NCI-H524 treated with DMSO at 0.1 percent for 48 hours (cell line): ENCODE data around the gene NANOS3.
A peak's percentile ranks its signal among the peaks of the same experiment; 100 is the strongest.

Experiments used
- DNase-seq: peaks from one replicate; lab custom pipeline; 2025; lab: John Stamatoyannopoulos, UW

NANOS3 gene

DNA sequence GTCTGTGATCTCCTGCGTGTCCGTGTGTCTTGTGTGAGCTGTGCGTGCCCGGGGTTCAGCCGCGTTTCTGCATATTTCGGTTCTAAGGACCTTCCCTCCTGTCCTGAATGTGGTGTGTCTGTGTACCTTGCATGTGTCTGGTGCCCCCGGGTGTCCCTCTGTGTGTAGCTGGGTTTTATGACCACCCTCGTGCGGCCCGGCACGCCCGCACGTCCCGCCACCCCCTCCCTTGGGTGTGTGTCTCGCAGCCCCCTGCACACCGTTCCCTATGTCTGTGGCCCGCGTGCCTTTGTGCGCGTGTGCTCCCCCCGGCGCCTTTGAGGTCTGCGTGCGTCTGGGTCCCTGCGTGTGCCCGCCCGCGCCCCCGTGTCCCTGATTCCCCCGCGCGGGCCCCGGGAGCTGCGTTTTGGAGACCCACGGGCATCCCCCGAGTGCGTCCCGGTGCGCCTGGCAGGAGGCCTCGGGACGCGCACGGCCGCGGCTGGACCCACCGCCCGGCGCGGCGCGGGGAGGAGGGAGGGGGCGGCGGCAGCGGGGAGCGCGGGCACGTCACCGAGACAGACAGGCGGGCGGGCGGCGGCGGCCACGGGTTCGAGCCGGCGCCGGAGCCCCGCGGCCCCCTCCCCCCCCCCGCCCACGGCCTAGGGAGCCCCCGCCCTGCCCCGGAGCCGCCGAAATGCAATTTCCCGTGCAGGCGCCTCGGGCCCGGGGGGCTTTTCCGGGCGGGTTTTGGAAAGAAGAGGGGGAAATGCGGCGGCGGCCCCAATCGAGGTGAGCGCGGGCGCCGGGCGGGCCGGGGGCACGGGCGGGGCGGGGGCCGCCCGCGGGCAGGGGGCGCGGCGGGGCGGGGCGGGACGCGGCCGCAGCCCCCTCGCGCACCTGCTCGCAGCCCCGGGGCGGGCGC, 12.0 kb upstream of the NANOS3 start:
- DNase-seq: no peak

DNA sequence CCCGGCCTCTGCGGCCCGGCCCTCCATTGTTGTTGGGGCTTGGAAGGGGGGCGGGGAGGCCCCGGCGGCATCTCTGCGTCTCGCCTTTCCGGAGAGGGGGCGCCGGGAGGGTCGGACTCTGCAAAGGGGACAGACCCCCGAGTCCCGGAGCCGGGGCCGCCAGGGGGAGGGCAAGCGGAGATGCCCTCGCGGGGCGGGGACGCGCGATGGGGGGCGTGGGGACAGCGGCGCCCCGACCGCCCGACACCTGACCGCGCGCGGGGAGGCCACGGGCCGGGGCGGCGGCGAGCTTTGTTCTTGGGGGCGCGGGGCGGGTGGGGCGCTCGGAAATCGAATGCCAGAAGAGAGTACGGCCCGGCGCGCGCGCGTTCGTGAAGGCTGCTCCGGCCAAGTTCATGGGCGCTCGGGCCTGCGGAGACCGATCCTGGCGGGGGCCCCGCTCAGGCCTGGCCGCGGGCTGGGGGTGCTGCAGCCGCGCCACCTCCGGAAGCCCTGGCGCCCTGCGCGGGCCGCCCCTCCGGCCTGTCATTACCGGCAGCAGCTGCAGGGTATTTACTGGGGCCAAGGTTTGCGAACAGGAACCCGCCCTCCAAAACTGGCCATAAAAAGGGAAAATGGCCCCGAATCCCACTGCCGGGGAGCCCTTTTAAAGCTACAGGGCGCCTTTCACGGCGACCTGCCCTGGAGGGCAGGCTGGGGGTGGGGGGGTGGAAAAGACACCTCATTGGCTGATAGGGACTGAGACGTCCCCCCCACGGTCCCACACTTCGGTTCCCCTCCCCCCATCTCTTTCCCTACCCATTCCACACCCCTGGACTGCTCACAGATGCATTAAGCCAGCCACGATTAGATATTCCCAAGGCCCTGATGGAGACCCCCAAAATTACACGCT, 11.1 kb upstream of the NANOS3 start:
- DNase-seq: no peak

DNA sequence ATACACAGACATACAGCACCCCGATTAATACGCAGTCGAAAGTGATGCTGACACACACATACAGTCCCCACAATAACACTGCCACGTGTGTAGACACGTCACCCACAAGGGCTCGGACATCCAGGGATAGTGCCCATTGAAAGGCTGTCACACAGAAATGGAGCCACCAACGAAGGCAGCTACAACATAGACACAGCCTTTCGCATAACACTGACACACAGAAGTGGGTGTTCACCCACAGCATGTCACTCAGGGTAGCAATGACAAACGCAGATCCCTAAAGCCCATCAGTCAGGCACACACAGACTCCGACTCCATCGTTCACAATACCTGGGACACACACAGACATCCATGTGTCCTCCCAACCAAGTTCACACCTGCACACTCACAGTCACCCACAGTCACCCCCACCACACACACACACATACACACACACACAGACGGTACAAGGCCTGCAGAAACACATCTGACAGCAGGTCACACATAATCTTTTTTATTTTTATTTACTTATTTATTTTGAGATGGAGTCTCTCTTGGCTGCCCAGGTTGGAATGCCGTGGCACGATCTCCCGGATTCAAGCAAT, 10.4 kb upstream of the NANOS3 start:
- no peak for DNase-seq

DNA sequence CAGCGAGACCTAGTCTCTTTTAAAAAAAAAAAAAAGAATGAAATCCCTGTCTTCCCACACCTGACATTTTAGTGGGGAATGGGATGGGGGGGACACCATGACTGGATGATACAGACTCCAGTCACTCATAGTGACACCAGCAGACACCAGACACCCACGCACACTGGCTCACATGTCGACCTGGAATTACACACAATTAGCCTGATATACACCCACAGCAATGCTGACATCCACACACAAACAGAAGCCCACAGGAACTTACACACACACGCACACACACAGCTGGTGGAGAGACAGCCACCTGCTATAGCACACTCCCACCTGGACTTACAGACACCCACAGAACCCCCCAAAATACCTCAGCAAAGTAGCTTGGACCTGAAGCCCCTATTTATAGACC, 8.3 kb upstream of the NANOS3 start:
- DNase-seq: no peak

DNA sequence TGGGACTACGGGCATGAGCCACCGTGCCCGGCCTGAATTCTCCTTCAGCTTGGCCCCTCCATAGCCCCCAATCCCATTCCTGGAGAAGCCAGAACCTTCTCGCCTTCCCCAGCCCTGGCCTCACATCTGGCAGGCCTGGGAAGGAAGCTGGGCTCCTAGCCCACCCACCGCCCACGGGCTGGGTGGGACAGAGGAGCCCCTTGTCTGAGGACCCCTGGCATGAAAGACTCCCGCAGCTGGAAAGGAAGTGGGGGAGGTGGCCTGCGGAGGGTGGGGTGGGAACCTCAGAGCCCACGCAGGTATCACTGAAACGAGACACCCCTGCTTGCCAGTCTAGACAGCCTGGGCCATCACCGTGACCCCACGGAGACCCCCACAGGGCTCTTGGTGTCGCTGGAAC, 7.7 kb upstream of the NANOS3 start:
- DNase-seq: no peak

DNA sequence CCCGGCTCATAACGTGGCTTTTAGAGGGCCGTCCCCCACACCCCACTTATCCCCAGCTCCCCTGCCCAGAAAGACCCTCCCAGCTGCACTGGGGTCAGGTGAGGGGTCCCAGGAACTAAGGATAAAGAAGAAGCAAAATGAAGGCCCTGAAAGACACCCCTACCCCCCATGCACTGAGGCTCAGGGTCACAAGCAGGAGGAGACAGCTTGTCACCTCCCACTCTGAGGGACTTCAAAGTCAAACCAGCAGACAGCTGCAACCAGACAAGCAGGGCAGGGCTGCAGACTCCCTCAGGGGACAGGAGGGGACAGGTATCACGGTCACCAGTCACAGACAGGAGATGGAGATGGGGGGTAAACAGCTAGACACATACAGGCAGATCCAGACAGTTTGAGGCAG, 6.1 kb upstream of the NANOS3 start:
- DNase-seq: no peak

DNA sequence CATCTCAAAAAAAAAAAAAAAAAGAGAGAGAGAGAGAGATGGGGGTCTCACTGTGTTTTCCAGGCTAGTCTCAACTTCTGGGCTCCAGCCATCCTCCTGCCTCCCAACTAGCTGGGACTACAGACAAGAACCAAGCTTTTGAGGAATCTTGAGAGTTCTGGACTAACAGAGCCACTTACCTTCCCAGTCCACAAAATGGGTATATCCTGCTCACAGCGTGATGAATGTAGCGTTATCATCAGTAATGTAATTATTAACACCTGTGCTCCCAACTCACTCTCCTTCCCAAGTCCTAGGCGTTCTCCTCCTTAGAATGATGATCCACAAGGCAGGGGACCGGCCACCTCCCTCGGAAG, 4.6 kb upstream of the NANOS3 start:
- no peak for DNase-seq

DNA sequence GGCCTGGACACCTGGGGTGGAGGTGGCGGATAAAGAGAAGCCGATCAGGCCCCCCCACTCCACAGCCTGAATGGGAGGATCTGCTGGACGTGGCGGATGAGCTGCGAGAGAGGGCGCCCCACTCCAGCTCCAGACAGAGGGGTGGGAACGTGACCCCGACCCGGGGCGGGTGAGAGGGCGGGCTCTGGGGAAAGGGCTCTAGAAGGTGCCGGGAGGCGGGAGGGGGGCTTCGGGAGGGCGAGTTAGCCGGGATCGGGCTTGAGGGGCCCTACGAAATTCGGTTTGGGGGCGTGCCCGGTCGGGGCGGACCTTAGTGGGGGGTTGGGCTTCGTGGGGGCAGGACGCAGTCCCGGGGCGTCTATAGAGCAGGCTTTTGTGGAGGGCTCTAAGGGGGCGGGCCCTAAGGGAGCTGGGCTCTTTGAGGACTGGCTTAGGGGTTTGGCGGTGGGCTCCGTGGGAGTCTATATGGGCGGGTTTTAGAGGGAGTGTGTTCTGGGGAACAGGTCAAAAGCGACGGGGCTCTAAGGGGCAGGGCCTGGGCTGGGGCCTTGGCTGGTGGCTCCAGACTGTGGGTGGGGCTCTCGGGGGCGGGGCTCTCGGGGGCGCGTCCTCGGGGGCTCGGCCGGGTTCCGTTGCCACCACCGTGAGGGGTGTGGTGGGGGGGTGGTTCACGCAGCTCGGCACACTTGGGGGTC, 4.1 kb upstream of the NANOS3 start:
- DNase-seq: no peak

DNA sequence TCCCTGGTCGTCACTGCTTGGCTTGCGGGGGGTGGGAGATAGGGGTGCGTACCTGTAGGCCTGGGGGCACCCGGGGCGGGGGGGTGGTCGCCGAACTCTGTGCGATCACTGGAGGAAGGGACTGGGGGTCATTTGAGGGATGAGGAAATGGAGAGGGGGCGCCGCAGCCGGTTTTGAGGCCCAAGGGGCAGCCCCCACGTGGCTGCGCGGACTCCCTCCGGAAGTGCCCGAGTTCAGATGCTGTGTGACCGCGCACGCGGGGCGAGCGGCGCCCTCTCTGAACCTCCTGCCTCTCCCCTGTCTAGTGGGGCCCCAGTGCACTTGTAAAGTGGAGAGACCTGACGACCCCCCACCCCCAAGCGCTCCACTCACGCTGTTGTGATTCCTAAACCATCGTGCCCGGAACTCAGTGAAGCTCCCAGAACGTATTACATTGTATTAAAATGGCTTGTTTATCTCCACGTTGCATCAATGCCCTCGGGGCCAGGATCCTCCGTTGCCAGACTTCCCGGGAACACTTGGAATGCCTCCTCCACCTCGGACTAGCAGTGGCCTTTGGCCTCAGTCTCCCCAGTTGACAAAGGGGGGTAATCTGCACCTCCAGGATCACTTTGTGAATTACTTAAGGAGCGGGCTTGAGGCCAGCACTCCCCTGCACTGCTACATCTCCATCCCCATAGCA, 3.0 kb upstream of the NANOS3 start:
- DNase-seq: no peak

DNA sequence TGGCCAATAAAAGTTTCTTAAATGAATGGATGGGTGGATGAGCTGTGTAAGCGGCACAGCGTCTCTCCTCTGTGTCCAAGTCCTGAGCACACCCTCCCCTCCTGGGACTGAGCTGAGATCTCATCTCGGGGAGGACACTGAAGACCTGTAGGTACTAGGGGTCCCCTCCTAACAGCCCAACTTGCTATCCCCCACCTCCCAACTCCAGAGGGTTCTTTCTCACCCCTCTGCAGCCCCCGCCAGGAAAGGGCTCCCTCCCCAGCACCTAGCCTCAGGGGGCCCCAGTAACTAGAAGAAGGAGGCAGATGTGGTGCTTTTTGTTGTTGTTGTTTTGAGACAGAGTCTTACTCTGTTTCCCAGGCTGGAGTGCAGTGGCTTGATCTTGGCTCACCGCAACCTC, 1.1 kb upstream of the NANOS3 start:
- no peak for DNase-seq

DNA sequence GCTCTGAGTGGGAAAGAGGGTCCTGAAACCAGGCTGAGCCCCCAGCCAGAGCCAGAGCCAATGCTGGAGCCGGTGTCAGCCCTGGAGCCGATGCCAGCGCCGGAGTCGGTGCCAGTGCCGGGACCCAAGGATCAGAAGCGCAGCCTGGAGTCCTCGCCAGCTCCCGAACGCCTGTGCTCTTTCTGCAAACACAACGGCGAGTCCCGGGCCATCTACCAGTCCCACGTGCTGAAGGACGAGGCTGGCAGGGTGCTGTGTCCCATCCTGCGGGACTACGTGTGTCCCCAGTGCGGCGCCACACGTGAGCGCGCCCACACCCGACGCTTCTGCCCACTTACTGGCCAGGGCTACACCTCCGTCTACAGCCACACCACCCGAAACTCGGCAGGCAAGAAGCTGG, 369 bp downstream of the NANOS3 start:
- DNase-seq: no peak

DNA sequence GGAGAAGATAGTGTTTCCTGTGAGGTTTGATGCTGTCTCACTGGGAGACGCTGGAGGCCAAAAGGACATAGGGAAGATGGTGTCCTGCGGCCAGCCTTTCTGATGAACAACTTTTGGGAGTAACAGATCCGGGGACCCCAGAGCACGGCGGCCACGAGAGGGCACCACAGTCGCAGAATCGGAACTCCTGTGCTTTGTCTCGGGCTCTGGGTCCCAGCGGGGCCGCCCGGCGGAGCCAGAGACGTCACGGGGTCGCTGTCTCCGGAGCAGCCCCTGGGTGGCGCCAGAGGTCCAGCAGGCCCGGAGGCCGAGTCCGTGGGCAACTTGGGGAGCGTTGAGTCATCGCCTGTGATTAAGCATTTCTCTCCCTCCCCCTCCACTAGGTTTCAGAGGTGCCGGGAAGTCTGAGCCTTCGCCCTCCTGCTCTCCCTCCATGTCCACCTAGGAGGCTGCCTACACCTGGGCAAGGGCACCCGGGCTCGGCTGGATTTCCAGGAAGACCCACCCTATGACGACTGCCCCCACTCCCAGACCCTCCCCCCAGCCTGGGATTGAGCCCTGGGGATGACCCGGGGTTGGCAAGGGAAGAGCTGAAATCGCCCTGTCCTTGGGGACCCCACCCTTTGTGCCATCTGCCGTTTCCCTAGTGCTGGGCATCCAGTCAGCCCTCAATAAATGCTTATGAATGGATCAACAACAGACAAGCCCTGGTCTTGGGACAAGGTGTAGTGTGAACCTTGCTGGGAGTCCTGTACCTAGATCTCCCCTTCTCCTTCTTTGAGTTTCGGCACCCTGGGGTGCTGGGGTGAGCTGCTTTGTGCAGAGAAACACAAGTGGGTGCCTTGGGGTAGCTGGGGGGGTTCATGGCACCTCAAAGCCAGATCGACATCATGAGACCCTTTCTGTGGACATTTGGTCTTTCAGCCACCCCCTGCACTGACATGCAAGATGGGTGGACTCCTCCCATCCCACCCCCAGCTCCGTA, 3.4 kb downstream of the NANOS3 start:
- DNase-seq: peak; percentile 73

DNA sequence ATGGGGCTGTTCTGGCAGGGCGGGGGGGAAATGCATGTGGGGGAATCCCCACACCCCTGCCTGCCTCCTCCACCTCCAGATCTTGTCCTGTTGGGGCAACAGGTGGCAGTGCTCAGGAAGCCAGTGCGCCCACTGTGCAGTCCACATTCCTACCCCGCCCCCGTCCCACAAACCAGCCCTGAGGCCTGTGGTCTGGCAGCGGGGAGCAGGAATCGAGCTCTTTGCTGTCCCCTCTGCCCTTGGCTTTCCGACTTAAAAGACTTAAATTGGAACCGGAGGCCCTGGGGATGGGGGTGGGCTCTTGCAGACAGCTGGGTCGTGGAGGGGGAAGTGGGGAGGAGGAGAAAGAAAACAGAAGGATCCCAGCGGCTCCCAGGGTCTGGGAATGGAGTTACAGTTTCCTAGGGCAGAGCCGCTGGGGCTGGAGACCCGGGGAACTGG, 4.3 kb downstream of the NANOS3 start:
- no peak for DNase-seq

DNA sequence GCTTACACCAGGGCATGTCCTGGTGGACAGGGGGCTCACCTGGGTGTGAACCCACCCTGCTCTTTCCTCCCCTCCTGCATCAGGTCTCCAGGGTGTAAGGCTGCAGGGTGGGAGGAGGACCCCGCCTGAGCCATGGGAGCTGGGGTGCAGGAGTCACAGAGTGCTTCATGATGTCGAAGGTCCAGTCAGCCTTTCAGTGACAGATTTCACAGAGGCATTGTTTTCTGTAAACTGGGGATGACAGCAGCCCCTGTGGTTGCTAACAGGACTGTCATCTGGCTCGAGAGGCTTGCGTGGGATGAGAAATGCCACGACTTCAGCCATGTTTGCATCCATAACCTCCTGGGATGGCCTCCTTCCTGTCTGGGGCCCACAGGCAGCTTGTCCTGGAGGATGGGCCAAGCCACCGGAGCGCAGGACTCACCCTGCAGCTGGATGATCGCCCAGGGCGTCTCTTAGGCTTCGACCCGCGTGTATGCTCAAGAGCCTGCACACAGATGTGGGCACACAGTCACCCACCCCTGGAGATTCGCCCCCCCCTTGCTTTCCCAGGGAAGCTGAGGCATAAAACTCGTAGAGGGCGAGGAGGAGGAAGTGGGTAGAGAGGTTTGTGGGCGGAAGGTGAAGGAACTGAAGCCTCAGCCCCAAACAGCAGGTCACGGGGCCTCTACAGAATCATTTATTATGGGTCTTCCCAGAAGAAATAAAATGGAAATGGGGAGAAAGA, 4.9 kb downstream of the NANOS3 start:
- DNase-seq: no peak

DNA sequence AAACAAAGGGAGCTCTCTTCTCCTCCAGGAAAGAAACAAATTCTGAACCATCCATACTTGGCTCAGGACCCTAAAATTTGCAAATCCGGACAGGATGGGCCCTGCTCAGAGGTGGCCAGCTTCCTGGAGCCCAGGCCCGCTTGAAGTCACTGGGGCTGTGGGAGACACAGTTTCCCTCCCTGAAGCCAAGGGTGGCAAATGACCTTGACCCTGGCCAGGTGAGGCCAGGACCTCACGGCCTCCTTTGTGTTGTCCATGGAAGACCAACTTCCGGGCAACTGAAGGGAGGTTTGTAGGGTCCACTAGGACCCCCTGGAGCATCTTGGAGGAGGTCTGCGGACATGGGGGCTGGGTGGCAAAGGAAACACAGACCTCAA, 5.5 kb downstream of the NANOS3 start:
- no peak for DNase-seq

DNA sequence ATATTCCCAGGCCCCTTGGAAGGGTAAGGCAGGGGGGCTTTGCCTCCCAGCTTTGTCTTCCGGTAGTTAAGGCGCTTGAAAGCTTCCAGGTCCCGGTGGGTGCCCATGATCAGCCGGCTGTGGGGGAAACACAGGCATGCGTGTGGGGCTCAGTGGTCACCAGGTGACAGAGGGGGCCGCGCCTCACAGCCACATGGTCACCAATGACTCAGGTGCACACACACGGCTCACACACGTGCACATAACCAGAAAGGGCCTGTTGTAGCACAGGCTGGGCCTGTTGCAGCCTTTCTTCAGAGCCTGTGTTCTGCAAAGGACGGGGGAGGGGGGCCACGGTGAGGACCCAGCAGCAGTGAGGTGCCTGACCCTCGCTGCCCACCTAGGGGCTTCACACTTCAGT, 5.9 kb downstream of the NANOS3 start:
- DNase-seq: no peak

DNA sequence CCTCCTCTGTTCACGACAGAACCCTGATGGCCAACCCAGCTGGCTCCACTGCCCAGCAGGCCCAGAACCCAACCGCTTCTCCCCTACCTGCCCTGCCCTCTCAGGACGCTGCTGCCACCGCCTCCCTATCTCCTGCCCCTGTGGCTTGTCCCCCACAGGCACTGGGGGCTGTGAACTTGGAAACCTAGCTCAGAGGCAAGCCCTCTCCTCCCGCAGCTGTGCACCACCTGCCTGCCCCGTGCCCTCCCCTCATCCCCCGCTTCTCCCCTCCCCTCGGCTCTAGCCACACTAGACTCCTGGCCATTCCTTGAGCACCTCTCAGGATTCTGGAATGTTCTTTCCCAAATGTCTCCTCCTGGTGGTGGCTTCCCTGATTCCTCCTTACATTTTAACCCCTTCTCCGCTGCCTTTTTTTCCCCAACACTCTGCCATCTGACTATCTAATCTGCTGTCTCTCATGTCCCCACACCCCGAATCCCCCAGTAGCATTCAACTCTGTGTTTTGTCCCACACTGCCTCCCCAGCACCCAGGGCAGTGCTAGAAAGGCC, 6.7 kb downstream of the NANOS3 start:
- no peak for DNase-seq

DNA sequence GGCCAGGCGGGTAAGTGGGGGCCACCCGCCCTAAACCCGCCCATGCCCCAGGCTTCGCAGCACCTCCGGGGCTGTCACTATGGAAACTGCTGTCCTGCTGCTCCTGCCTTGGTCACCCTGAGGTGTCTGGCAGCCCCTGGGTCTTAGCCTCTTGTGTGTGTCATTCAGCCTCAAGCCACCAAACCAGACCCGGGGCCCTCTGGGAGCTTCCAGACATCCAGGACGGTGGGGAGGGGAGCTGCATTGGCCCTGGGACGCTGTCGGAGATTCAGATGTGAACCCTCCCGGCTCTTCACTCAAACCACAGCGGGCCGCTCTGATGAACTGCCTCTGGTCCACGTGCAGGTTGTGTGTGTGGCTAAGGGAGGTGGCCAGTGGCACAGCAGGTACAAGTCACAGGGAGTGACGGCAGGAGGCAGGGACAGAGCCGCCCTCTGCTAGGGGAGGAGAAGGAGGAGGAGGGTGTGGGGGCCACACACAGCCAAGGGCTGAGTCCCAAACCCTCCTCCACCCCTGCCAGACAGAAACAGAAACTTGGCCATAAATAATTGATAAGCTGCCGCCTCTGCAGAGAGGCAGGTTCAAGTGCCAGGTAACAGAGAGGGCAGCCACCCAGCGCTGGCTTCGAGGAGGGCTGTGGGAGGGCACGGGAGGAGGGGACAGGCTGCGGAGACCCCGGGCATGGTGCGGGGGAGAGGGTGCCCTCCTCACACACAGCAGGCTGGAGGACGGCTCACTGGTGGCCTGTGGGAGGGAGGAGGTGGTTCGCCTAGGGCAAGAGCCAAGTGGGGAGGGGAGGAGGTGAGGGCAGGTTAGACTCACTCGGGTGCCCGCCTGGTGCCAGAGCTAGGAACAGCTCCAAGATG, 8.0 kb downstream of the NANOS3 start:
- no peak for DNase-seq
